ENCODE results near the gene SELENOW. TPM values are rescaled to one million over a fixed set of nuclear protein-coding genes. Genes with fewer than 3 reads are reported as not detected.
A peak's percentile ranks its signal among the peaks of the same experiment; 100 is the strongest.

SELENOW gene
- total and polyA plus RNA-seq, 2 donors (not counting 1 experiment from before 2014, with no cell fraction given): 47.7 to 73.7 TPM

- no peak for DNase-seq
- no peak overlapping the region for H3K27ac ChIP-seq (ENCODE audit: low read length in 2 of 2)
- H3K4me1 ChIP-seq (ENCODE audit: control insufficient read depth in 2 of 2, insufficient read depth in 2 of 2, low read length in 2 of 2): peaks cover 25 to 41% of the 10 kb centered on the region in 2 donors
- Mint-ChIP-seq H3K9me3 (ENCODE audit: insufficient read depth) (no peaks in the 10 kb centered on the region), H3K4me3 (peak overlapping the region; percentile 91), H3K4me1 (peaks cover 30% of the 10 kb centered on the region), H3K27me3 (no peaks in the 10 kb centered on the region), H3K27ac (no peak overlapping the region)
- no peak for TF ChIP-seq CTCF (IDR thresholded peaks at IDR 0.05)
- no peak for TF ChIP-seq EZH2 (IDR thresholded peaks at IDR 0.05; ENCODE audit: borderline replicate concordance, insufficient read depth, low read depth, low read length, poor library complexity, severe bottlenecking)
- H3K36me3 ChIP-seq (replicated peaks in 1 of 2; ENCODE audit: control extremely low read depth in 1 of 2, control insufficient read depth in 1 of 2, extremely low read depth in 1 of 2, insufficient read depth in 2 of 2, low read length in 1 of 2): peaks cover 0 to 10% of the 10 kb centered on the region in 2 experiments
- peak overlapping the region; percentile 86 for H2AFZ ChIP-seq (ENCODE audit: insufficient read depth, low read depth, low read length, poor library complexity, severe bottlenecking)
- WGBS (ENCODE audit: insufficient coverage): 85% methylated on average over 7 of the region's 13 CpGs
- intact Hi-C loops (cut with micrococcal nuclease): loop anchor here (2.0 kb wide), 2 partner anchors 36 to 44 kb away; no protein-coding TSS in a partner anchor
- peak overlapping the region; percentile 96 for H3K4me2 ChIP-seq (replicated peaks; ENCODE audit: low read depth, low read length, poor library complexity, severe bottlenecking)
- H3K4me3 ChIP-seq (ENCODE audit: control extremely low read depth in 1 of 5, extremely low read depth in 1 of 5, insufficient read depth in 1 of 5, low read depth in 2 of 5, low read length in 4 of 5): peak overlapping the region in 1 of 5 experiments; percentile 55
- H3K9ac ChIP-seq (ENCODE audit: low read length): no peak overlapping the region
- peaks cover 17% of the 10 kb centered on the region for H3K79me2 ChIP-seq (ENCODE audit: control insufficient read depth, insufficient read depth, low read length)
- CTCF ChIA-PET: interaction anchor here (3.2 kb wide), 1 partner anchor 306 kb away, joined by 17 read pairs; no protein-coding TSS in a partner anchor
- no peak for ATAC-seq (ENCODE audit: low read depth)
- no peaks in the 10 kb centered on the region for H3K9me3 ChIP-seq (ENCODE audit: control extremely low read depth in 1 of 3, control insufficient read depth in 2 of 3, insufficient read depth in 1 of 3, low read length in 2 of 3)
- peaks cover 15% of the 10 kb centered on the region for H4K20me1 ChIP-seq (ENCODE audit: control insufficient read depth, insufficient read depth, low read length, poor library complexity, severe bottlenecking)
- H3K27me3 ChIP-seq (replicated peaks in 1 of 4; ENCODE audit: control extremely low read depth in 1 of 4, control insufficient read depth in 3 of 4, insufficient read depth in 4 of 4, low read length in 3 of 4): no peaks in the 10 kb centered on the region
- POLR2A ChIA-PET: interaction anchor here (1.1 kb wide), 1 partner anchor 1251 kb away, joined by 7 read pairs; the partner anchor contains the start of gene RUVBL2
Measured at GRCh38 chr19:47742634-47743033, 35.9 kb upstream of the SELENOW start.
